ENCODE results near the gene MYLK2.
"Not testable (repeated sequence)": the region's sequence is repeated elsewhere in the genome, so short reads cannot be mapped to it uniquely, and the experiment has no call there.

MYLK2 gene

GRCh38 chr20:31819083-31819784, at the start of gene MYLK2:
Gene MYLK2 (plus strand): TSS chr20:31819356. CDS start chr20:31819581, 225 bp downstream.
- no peak for DNase-seq (ENCODE audit: low spot score)

- DNase-seq (ENCODE audit: low spot score): no peak
Measured at GRCh38 chr20:31769681-31770080, 49.5 kb upstream of the MYLK2 start.

DNA sequence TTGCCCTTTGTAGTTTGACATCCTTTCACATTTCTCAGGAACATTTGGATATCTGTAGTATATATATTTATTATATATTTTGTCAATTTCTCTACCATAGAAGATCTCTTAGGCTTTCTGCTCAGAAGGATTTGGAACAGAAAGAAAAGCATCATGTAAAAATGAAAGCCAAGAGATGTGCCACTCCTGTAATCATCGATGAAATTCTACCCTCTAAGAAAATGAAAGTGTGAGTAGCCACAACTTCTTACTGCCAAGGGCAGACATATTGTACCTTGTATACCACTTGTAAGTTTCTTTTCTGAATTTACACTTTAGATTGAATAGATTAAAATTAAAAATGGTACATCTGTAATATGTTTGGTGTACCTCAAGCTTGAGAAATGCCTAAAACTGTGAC, 48.9 kb upstream of the MYLK2 start:
- no peak for DNase-seq (ENCODE audit: low spot score)

GRCh38 chr20:31774408-31774807, 44.7 kb upstream of the MYLK2 start:
- no peak for DNase-seq (ENCODE audit: low spot score)

DNA sequence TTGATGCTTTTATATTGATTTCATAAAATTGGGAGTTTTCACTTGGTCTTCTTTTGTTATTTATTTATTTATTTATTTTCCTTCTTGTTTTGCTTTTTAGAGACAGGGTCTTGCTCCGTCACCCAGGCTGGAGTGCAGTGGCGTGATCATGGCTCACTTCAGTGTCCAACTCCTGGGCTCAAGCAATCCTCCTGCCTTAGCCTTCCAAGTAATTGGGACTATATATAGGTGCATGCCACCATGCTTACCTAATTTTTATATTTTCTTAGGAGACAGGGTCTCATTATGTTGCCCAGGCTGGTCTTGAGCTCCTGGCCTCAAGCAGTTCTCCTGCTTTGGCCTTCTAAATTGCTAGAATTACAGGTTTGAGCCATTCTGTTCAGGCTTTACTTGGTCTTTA, 38.3 kb upstream of the MYLK2 start:
- DNase-seq (ENCODE audit: low spot score): no peak

DNA sequence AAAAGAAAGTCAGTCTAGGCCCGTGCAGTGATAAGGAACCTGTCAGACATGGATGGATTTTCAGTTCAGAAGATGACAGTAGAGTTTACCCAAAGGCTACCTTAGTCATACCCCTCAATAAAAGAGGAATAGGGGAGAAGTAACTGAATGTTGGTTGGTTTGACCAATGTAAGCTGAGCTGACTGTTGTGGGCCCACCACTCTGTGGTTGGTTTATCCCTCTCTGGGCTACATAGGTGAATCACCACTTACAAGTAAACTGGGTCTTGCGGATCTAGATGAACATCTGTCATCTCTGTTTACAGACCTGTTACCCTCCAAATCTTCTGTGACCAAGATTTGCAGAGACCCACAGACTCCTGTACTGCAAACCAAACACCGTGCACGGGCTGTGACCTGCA, 37.2 kb upstream of the MYLK2 start:
- DNase-seq (ENCODE audit: low spot score): no peak

GRCh38 chr20:31784354-31785044, 34.7 kb upstream of the MYLK2 start:
- no peak for DNase-seq (ENCODE audit: low spot score)

DNA sequence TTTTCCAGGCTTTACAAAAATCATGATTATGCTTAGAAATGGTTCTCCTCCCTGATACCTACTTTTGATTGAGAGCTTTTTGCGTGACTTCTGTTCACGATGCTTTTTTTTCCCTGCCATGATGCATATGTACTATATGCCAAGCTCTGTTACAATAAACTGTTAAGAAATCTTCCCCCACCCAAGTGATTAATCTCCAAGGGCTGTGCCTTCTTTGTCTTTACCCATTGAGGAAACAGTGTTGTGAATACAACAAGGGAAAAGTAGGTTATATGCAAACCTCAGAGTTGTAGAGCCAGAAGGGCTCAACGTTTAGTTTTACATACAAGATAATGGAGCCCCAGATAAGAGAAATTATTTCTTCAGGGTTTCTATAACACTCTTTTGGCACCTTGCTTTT, 34.1 kb upstream of the MYLK2 start:
- no peak for DNase-seq (ENCODE audit: low spot score)

DNA sequence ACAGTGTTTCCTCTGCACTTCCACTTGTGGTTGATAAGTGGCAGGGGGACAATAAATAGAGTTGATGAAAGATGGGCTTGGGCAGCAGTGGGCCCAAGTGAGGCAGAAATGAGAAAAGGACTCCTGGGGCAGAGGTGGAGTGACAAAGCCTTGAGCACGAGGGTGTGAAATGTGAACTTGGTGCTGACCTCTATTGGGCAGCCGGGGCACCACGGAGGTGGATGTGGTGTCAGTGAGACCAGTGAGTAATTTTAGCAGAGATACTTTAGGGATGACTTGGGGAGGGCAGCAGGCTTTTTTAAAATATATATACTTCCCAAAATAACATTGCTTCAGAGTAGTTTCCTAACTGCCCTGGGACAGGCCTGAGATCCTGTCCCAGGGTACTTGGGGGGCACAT, 30.6 kb upstream of the MYLK2 start:
- no peak for DNase-seq (ENCODE audit: low spot score)

DNA sequence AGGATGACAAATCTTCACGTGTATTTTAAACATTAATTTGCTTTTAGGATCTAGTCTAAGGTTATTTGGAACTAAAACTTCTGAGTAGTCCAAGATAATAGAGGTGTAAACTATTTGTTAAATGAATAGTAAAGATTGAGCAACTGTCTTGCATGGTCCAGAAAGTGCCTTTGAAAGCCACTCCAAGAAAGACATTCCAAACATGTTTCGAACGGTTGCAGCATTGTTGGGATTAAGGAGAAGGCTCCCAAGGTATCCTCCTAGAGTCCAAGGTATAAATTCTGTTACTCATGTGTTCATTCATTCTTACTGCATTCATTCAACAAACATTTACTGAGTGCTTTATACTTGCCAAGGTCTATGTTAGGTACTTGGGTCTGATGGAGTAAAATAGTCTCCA, 28.8 kb upstream of the MYLK2 start:
- no peak for DNase-seq (ENCODE audit: low spot score)

GRCh38 chr20:31797364-31797763, 21.8 kb upstream of the MYLK2 start:
- DNase-seq (ENCODE audit: low spot score): no peak

DNA sequence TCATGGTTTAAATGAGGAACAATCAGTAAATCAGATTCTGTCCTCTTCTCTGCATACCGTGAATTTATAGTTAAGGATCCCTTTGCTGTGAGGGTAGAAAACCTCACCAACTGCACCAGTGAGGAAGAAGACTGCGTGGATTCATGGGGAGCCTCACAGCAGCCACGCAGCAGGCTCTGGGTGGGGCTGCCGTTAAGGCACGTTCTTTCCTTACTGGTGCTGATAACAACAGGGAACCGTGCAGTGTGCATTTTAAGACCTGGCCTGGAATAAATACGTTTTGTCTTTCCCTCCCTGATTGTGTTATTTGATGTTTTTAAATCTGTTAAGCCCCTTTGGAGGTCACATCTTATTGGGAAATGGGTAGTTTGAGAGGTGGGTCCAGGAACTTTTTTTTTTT, 17.6 kb upstream of the MYLK2 start:
- DNase-seq (ENCODE audit: low spot score): no peak

GRCh38 chr20:31803552-31804291, 15.4 kb upstream of the MYLK2 start:
- DNase-seq (ENCODE audit: low spot score): no peak

- no peak for DNase-seq (ENCODE audit: low spot score)
Measured at GRCh38 chr20:31806564-31807355, 12.4 kb upstream of the MYLK2 start.

GRCh38 chr20:31808481-31808880, 10.7 kb upstream of the MYLK2 start:
- no peak for DNase-seq (ENCODE audit: low spot score)

- no peak for DNase-seq (ENCODE audit: low spot score)
Measured at GRCh38 chr20:31809661-31810060, 9.5 kb upstream of the MYLK2 start.

DNA sequence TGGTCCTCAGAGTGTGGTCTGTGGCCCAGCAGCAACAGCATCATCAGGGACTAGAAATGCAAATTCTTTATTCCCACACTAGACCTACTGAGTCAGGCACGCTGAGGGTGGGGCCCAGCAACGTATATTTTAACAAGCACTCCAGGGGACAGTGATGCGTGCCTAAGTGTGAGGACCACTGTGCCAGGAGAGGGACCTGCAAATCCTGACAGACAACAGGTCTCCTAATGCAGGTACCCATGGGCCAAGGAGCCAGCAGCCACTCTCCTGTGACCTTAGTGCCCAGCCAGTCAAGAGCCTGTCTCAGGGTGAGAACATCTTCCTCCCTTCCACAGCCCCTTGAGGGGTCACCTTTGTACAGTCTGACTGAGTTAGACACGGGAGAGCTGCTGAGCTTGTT, 8.0 kb upstream of the MYLK2 start:
- DNase-seq (ENCODE audit: low spot score): no peak

GRCh38 chr20:31811796-31812728, 7.1 kb upstream of the MYLK2 start:
- DNase-seq (ENCODE audit: low spot score): no peak

DNA sequence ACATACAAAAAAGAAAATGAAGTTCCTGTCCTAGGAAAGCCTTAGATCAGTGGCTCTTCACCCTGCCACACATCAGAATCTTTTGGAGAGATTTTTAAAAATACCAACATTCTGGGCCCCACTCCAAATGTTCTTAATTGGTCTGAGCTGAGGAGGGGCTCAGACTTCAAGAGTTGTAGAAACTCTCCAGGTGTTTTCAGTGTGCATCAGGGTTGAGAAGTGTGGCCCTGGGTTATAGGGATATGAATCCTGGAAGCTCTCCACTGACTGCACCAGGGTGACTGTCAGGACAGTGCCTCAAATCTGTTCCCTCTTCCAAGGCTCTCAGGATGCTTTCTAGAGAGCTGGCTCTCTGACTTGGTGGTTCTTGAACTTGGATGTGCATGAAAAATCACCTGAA, 5.5 kb upstream of the MYLK2 start:
- DNase-seq (ENCODE audit: low spot score): no peak

GRCh38 chr20:31814142-31814541, 5.0 kb upstream of the MYLK2 start:
- not testable (repeated sequence) for DNase-seq (ENCODE audit: low spot score)
